Omental fat pad (tissue), 4 donors: ENCODE data around the gene FABP7. TPM values are rescaled to one million over a fixed set of nuclear protein-coding genes. Genes with fewer than 3 reads are reported as not detected.

Experiments
- ATAC-seq: fragments of 150-250 bp; one replicate; pipeline ENCODE4 v1.9.1; 2016; ENCODE audit warnings: mild to moderate bottlenecking, moderate library complexity; ENCODE audit not compliant: low FRiP score
- DNase-seq: peaks from one replicate; pipeline ENCODE4 v3.0.0-alpha.2; 2019; ENCODE audit warnings: low spot score
- CTCF ChIP-seq, 3 donors: fragments of 450-650 bp; IDR thresholded peaks; one replicate each; pipeline ENCODE4 v1.5.1; 2016 to 2017; ENCODE audit warnings: antibody characterized with exemption in 3 of 3, mild to moderate bottlenecking in 3 of 3, moderate library complexity in 2 of 3
- total RNA-seq, 4 donors: library from RNA; depleted of rRNA; stranded (reverse); fragments of >200 nt; gene quantifications; one replicate each; pipeline ENCODE4 v1.1.0, GENCODE V29; 2016

FABP7 gene
- total RNA-seq, 4 donors from 2014 or later = not detected

DNA sequence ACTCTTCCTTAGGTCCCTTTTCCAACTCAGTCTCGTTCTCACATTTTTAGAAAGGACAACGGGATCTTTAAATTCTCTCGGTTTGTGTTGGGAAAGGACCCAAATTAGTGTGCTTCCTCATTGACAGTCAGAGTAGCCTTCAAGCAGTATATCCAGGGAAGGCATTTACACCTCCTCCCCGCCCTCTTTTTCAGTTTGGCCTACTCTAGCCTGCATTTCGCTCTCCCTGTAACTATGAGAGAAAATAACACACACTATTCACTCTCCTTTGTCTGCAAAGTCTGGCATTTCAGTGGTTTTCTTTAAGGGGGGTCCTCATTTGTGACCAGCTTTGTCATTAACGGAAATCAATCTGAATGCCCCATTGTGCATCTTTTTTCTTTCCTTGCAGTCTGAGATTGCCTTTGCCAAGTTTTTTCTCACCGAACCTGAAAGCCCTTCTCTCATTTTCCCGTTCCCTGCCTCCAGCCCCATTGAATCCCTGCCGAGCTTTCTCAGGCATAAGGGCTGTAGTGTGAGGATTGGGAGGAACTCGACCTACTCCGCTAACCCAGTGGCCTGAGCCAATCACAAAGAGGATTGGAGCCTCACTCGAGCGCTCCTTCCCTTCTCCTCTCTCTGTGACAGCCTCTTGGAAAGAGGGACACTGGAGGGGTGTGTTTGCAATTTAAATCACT, 393 bp upstream of the FABP7 start:
- ATAC-seq = no peak
- no peak for DNase-seq
- TF ChIP-seq CTCF (IDR thresholded peaks at IDR 0.05) = no peak

- no peak for TF ChIP-seq CTCF (IDR thresholded peaks at IDR 0.05)
- no peak for ATAC-seq
- no peak for DNase-seq
Measured at GRCh38 chr6:122780114-122780513, 598 bp downstream of the FABP7 start.

GRCh38 chr6:122781716-122782115, 2.2 kb downstream of the FABP7 start:
- TF ChIP-seq CTCF (IDR thresholded peaks at IDR 0.05) = no peak
- no peak for DNase-seq
- no peak for ATAC-seq

GRCh38 chr6:122783401-122783800, 3.9 kb downstream of the FABP7 start:
- no peak for DNase-seq
- ATAC-seq = no peak
- TF ChIP-seq CTCF (IDR thresholded peaks at IDR 0.05) = no peak

GRCh38 chr6:122785891-122786290, 6.4 kb downstream of the FABP7 start:
- no peak for TF ChIP-seq CTCF (IDR thresholded peaks at IDR 0.05)
- DNase-seq (no peak), ATAC-seq (no peak)

GRCh38 chr6:122787721-122788120, 8.2 kb downstream of the FABP7 start:
- ATAC-seq (no peak), DNase-seq (no peak)
- no peak for TF ChIP-seq CTCF (IDR thresholded peaks at IDR 0.05)

DNA sequence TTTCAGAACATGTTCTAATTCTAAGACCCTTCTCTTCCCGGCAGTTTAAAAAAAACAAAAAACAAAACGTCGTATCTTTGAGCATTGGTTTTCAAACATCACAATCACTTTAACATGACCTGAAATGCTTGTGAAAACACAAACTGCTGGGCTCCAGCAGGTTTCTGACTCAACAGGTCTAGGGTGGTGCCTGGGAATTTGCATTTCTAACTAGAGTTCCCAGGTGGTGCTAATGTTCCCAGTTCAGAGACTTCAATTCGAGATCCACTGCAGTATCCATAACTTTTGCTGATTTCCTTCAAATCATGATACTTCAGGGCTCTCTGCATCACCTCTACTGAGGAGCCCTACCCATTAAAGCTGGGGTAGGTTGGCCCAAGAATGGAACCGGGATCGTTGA, 8.7 kb downstream of the FABP7 start:
- DNase-seq = no peak
- no peak for ATAC-seq
- no peak for TF ChIP-seq CTCF (IDR thresholded peaks at IDR 0.05)
